ENCODE results near the gene ZNF275.

GRCh38 chrX:153336988-153337387, 3.0 kb downstream of the ZNF275 start:
- TF ChIP-seq POLR2A (IDR thresholded peaks at IDR 0.05; ENCODE audit: low read depth, low read length), result no peak
- TF ChIP-seq SMC3 (IDR thresholded peaks at IDR 0.05; ENCODE audit: low read depth, low read length), result no peak
- TF ChIP-seq, protein P1, sequence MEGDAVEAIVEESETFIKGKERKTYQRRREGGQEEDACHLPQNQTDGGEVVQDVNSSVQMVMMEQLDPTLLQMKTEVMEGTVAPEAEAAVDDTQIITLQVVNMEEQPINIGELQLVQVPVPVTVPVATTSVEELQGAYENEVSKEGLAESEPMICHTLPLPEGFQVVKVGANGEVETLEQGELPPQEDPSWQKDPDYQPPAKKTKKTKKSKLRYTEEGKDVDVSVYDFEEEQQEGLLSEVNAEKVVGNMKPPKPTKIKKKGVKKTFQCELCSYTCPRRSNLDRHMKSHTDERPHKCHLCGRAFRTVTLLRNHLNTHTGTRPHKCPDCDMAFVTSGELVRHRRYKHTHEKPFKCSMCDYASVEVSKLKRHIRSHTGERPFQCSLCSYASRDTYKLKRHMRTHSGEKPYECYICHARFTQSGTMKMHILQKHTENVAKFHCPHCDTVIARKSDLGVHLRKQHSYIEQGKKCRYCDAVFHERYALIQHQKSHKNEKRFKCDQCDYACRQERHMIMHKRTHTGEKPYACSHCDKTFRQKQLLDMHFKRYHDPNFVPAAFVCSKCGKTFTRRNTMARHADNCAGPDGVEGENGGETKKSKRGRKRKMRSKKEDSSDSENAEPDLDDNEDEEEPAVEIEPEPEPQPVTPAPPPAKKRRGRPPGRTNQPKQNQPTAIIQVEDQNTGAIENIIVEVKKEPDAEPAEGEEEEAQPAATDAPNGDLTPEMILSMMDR (conservative IDR thresholded peaks at IDR 0.05; ENCODE audit: low read depth, low read length), result no peak
- no peak for TF ChIP-seq MXI1 (IDR thresholded peaks at IDR 0.05; ENCODE audit: borderline replicate concordance, low read depth, low read length)
